GM21360 (cell line): ENCODE measurements around the gene TMEM272.

Experiments
- ATAC-seq: cut with Tn5 transposase; IDR thresholded peaks from one replicate; pipeline ENCODE4 v1.9.1; 2021; ENCODE audit warnings: mild to moderate bottlenecking, moderate library complexity; ENCODE audit not compliant: unreplicated experiment

TMEM272 gene, protein sequence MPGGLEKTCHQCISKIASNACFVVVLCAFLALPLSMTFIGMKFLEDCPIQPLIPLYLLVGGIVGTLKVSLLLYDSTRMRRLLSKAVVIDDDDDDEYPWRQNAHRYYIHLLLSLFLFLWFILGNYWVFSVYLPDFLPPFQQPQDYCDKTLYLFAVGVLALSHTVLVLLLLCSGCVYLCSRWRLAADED

DNA sequence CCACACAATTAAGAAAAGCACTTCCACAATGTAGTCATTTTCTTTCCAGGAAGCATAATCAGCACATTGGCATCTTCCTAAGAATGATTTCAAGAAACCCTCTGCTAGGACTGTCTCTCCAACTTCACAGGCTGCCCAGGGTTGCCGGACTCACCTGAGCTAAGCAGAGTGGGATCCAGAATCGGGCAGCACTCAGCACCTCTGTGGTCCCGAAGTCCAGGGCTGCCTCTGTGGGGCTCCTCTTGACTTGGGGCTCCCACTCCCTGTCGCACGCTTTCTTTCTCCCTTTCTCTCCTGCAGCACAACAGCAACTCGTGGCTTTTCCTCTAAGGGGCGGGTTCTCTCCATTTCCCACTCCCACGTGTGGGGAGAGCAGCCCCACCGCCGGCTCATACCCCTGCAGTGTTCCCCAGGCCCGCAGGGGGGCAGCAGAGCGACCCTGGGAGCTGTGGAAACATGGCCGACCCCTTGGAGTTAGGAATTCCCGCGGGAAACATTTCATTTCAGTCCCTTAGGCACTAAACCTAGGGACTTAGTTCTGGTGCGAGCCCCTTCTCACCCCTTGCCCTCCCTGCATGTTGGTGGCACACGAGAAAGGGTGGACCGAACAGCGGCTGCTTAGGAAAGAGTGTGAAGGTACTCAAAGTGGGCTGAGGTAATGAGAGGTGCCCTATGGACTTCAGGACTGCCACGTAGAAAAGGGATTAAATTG is at the start of gene TMEM272:
TMEM272 (minus strand) TSS at position 316 of the 712 bp plus-strand sequence. CDS start 6,647 bp downstream, outside the sequence.
- ATAC-seq = no peak

GRCh38 chr13:51894239-51894638 is 49.3 kb upstream of the TMEM272 start:
- ATAC-seq = no peak

DNA sequence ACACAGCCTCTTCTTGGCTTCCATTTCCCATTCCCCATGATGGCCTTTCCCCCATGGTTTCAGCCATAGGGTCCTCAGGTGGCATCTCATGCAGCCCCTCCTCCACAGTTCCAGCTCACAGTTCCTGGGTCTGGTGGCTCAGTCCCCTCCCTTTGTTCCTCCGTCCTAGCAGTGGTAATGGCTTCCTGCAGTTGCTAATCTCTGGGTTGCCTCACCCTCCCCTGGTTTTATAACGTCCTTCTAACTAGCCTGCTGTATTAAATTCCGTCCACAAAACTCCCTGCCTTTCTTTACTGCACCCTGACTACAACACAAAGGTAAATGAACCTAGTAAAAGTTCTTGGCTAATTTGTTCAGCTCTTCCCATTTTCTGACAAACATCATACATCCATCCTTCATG is 47.7 kb upstream of the TMEM272 start:
- no peak for ATAC-seq

DNA sequence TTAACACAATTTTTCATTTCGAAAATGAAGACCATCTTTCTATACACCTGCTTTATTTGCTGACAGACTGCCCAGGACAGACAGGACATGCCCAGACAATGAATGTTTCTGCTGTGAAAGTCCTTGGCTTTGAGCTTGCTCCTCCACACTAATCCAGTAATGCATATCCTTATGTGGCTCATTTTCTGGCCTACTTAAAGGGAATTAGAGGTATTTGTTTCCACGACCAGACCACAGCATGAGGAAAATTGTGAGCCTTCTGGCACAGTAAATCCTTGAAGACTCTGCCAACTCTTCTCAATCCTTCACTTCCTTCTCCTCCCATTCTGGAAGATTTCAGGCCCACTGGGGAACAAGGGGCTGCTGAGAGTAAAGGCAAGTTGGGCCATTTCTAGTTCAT is 42.5 kb upstream of the TMEM272 start:
- ATAC-seq = no peak

DNA sequence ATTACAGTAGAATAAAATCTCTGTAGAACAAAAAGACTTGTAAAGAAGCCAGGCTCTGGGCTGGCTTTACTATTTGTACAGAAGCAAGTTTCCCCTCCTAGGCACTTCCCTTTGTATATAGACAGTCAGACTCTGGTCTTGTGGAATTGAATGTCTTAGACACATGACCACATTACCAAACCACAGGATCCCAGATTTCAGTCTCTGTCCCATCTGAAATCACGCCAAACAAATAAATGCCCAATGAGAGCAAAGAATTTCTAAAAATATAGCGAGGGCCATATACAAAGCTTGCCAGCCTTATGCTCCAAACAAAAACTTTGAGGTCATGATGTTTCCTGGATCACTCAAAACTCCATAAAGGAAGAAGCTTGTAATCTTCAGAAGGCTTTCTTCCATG is 40.7 kb upstream of the TMEM272 start:
- ATAC-seq = no peak

GRCh38 chr13:51883226-51883600 is 38.2 kb upstream of the TMEM272 start:
- ATAC-seq = no peak

DNA sequence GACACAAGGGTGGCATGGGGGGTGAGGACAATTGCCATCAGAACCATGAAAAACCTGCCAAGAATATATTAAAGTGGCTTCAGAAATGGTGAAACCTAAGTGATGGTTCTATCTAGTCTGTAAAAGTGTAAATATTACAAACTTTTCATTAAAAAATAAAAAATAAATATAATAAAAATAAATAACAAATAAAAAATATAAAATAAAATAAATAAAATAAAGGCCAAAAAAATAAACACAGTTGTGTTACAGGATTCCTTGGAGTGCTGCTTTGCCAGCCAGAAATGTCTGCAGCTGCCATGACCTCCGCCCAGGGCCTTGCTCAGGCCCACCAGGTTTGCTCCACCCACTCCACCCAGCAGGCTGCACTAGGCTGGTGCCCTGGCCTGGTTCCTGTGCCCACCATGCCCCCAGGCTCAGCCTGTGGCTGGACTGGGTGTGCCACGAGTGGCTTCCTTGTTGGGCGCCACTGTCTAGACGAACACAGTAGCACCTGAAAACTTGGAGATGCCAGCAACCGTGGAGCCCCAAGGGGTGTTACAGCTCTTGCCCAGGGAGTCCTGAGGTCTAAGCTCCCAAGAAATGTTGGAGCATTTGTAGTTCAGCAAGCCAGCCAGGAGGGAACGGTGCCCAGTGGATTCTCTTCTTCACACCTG is 37.7 kb upstream of the TMEM272 start:
- no peak for ATAC-seq

- no peak for ATAC-seq
Observed at GRCh38 chr13:51881296-51881695, 36.3 kb upstream of the TMEM272 start.

DNA sequence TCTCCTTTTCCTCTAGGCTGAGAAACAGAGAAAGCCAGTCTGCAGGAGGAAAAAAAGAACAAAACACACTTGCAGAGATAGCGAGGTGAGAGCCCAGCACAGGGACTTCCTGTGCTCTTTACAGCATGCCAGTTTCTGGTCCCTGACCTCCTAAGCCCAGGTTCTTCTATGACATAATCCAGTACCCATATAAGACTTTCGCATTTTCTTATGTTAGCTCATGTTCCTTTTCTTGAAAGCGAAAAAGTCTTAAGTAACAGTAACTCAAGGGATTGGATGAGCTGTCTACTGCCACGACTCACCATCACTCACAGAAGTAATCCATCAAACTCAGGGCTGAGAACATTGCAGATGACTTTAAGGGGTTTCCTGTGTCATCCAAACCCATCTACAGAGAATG is 34.2 kb upstream of the TMEM272 start:
- no peak for ATAC-seq

DNA sequence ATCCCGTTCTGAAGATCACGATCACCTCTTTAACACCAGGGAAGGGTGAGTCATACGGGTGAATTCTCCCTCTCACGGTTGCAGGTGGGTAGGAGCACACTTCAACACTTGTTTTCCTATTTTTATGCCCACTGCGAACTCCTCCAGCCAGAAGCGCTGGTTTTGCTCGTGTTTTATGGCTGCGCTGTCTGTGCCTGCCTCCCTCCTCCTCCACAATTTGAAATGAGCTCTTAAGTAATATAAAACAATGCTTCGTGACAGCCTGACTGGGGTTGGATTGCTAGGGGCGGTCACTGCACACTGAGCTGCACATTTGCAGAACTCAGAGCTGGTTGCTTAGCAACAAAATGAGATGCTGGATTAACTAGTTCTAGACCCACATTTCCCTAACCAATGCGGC is 29.7 kb upstream of the TMEM272 start:
- no peak for ATAC-seq

GRCh38 chr13:51873837-51874236 is 28.9 kb upstream of the TMEM272 start:
- ATAC-seq = no peak

DNA sequence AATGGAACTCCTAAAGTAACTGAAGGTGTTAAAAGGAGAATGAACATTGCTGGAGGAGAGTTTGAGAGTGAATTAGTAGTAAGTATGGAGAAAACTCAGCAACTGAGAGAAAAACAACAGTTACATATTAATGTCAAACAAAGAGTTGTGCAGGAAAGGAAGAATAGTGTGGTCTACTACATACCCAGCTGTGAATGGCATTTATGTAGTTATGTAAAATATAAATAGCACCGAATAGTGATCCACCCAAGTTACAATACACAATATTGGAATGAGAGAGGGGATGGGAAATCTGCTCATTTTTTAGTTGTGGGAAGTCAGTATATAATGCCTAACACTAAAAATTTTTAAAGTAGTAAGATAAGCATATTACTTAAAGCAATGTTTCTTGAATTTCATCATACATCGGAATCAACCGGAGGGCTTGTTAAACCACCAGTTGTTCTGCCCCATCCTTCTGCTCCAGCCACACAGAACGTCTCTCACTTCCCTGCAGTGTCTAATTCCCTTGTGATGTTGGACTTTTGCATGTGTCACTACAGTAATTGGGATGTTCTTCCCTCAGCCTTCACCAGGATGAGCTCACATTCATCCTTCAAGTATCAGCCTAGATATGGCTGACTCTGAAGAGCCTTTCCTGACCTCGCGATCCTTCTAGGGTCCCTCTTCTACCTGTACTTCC is 28.3 kb upstream of the TMEM272 start:
- ATAC-seq = no peak

- no peak for ATAC-seq
Observed at GRCh38 chr13:51870616-51871015, 25.6 kb upstream of the TMEM272 start.

GRCh38 chr13:51869916-51870315 is 24.9 kb upstream of the TMEM272 start:
- no peak for ATAC-seq

DNA sequence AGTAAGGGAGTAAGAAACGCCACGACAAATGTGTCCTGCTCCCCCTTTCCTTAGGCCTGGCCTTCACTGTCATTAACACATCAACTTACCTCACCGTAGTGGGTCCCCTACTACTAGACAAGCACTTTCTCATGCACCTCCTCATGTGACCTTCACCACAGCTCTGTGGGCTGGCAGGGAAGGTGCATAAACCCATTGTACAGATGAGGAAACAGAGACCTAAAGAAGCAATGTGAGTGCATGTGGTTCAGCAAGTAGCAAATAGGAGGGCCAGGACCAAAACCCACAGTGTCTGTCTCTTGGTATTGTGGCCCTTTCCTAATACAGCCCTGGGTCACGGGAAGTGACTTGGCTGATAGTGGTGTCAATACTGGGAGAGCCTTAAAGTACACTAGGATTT is 22.1 kb upstream of the TMEM272 start:
- ATAC-seq = no peak

- no peak for ATAC-seq
Observed at GRCh38 chr13:51865838-51866237, 20.9 kb upstream of the TMEM272 start.

DNA sequence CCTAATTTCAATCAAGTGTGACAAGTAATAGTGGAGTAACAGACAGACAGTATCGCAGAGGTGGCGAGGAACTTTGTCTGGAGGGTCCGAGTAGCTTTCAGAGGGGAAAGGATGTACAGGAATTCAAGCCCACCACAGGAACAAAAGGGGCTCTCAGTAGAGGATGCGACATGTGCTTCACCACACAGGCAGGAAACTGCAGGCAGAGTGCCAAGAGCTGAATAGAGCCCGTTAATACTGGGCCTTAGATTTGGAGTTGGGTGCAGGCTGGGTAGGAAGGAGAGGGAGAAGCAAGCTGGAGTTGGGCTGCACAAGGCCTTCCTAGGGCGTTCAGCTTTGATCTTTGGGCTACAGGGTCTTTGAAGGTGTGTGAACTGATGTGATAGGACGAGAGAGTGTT is 18.0 kb upstream of the TMEM272 start:
- ATAC-seq = no peak

- no peak for ATAC-seq
Observed at GRCh38 chr13:51861723-51862300, 16.8 kb upstream of the TMEM272 start, which contains the start of gene CCDC70. Gene CCDC70, plus strand, starts transcription at chr13:51861969. Its CDS starts 3,443 bp downstream, at chr13:51865412.

DNA sequence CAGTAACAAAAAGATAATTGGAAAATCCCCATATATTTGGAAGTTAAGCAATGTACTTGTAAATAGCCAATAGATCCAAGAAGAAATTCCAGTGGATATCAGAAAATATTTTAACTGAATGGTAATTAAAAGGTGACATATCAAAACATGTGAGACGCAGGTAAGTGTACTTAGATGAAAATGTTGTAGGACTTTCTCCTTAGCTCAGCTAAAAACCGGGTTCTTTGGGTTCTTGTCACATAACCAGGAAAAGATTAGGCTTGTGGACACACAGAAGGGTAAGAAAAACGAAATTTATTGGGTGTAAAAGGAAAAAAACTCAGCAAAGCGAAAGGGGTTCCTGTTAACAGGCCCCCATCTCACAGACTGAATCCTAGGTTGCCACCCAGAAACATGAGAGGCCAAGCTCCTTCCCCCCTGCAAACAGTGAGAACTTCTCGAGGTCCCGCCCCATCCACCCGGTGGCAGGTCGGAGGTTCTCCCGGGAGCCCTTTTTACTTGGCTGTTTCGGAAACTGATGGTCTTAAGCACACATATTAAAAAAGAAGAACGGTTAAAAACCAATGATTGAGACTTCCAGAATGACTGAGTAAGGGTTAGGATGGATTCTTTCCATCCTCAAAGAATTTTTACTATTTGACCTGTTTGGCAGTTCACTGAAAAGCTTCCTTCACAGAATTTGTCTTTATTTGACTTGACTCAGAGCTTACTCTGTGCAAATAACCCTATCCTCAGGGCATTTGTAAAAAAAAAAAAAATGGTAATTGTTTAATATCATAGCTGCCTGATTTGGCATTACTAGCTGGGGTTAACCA is 13.7 kb upstream of the TMEM272 start:
- ATAC-seq = no peak

DNA sequence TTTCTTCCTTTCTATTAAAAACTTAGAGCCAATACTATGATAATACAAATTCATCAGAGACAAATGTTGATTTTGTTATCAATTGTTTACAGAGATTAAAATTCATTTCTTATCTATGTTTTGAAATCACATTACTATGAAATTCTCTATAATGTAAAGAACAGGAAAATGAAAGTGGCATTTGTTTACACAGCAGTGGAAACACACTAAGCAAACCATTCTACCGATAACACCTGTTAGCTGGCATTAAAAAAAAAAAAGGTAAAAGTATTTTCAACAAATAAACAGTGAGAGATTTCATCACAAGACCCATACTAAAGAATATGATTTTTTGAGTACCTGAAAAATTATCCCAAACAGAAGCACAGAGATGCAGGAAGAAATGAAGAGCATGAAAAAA is 12.0 kb upstream of the TMEM272 start:
- no peak for ATAC-seq
